Measurements from ENCODE around the gene LRRIQ1.

LRRIQ1 gene

DNA sequence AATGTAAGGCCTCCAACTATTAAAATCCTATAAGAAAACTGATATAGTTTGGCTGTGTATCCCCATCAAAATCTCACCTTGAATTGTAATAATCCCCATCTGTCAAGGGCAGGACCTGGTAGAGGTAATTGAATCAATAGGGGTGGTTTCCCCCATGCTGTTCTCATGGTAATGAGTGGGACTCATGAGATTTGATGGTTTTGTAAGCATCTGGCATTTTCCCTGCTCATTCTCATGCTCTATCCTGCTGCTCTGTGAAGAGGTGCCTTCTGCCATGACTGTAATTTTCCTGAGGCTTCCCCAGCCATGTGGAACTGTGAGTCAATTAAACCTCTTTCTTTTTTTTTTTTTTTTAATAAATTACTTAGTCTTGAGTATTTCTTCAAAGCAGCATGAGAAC lies 31.9 kb upstream of the LRRIQ1 start:
- TF ChIP-seq, protein P1, sequence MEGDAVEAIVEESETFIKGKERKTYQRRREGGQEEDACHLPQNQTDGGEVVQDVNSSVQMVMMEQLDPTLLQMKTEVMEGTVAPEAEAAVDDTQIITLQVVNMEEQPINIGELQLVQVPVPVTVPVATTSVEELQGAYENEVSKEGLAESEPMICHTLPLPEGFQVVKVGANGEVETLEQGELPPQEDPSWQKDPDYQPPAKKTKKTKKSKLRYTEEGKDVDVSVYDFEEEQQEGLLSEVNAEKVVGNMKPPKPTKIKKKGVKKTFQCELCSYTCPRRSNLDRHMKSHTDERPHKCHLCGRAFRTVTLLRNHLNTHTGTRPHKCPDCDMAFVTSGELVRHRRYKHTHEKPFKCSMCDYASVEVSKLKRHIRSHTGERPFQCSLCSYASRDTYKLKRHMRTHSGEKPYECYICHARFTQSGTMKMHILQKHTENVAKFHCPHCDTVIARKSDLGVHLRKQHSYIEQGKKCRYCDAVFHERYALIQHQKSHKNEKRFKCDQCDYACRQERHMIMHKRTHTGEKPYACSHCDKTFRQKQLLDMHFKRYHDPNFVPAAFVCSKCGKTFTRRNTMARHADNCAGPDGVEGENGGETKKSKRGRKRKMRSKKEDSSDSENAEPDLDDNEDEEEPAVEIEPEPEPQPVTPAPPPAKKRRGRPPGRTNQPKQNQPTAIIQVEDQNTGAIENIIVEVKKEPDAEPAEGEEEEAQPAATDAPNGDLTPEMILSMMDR (IDR thresholded peaks at IDR 0.05) = no peak

DNA sequence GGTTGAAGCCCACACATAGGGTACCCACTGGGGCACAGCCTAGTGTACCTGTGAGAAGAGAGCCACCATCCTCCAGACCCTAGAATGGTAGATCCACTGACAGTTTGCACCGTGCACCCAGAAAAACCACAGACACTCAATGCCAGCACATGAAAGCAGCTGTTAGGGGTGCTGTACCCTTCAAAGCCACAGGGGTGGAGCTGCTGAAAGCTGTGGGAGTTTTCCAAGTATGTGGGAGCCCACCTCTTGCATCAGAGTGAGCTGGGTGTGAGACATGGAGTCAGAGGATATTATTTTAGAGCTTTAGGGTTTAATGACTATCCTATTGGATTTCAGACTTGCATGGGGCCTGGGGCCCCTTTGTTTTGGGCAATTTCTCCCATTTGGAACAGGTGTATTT lies 30.5 kb upstream of the LRRIQ1 start:
- TF ChIP-seq, protein P1 (IDR thresholded peaks at IDR 0.05) = no peak

- TF ChIP-seq, protein P1 (IDR thresholded peaks at IDR 0.05) = no peak
Observed at GRCh38 chr12:85006206-85006605, 29.9 kb upstream of the LRRIQ1 start.

GRCh38 chr12:85007836-85008235 lies 28.3 kb upstream of the LRRIQ1 start:
- TF ChIP-seq, protein P1 (IDR thresholded peaks at IDR 0.05) = no peak

DNA sequence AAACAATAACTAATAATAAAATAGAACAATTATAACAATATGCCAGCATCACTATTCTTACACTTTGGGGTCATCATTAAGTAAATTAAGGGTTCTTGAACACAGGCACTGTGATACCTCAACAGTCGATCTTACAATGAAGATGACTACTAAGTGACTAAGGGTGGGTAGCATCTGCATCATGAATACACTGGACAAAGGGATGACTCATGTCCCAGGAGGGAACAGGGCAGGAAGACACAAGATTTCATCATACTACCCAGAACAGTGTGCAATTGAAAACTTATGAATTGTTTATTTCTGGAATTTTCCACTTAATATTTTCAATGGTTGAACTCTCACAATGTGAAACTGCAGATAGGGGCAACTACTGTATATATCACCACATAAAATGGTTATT lies 19.7 kb upstream of the LRRIQ1 start:
- TF ChIP-seq, protein P1 (IDR thresholded peaks at IDR 0.05) = no peak

DNA sequence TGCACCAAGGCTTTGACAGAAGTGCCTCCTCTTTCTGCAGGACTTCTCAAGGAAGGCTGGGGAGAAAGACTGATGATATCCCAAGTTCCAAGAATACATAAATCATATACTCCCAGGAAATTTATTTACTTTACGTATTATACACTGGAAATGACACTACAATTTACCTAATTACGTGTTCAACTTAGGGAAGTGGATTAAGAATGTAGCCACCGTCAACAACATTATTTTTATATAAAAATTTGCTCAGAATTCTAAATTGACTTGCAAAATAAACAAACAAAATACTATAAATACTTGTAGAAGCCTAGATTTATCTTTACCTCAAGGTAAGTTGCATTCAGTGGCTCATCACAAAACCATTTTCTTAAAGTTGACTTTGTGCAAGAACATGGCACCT lies 19.0 kb upstream of the LRRIQ1 start:
- TF ChIP-seq, protein P1 (IDR thresholded peaks at IDR 0.05) = no peak

GRCh38 chr12:85017618-85018017 lies 18.5 kb upstream of the LRRIQ1 start:
- TF ChIP-seq, protein P1 (IDR thresholded peaks at IDR 0.05) = no peak

- TF ChIP-seq, protein P1 (IDR thresholded peaks at IDR 0.05) = no peak
Observed at GRCh38 chr12:85018098-85018497, 18.1 kb upstream of the LRRIQ1 start.

Measured in LNCAP (cell line).